HS-27A (cell line): ENCODE data around the gene CGB5.

ENCODE experiments used
- DNase-seq: peaks from one replicate; pipeline ENCODE4 v3.0.0-alpha.2; 2012; ENCODE audit warnings: low read depth, missing footprints

Gene CGB5

DNA sequence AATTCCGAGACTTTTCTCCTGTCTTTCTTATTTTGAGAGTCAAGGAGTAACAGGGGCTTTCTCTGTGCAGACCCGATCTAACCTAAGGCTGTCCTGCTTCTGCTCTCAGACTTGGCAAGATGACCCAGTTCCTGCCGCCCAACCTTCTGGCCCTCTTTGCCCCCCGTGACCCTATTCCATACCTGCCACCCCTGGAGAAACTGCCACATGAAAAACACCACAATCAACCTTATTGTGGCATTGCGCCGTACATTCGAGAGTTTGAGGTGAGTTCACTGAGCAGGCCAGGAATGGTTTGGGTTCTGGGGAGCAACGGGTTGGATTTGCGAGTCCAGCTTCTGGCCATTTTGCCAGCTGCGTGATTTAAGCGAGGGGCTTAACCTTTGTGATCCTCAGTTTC is 42.6 kb downstream of the CGB5 start:
- DNase-seq = no peak

- no peak for DNase-seq
These were observed 47.9 kb downstream of the CGB5 start for GRCh38 chr19:49091391-49092038.

DNA sequence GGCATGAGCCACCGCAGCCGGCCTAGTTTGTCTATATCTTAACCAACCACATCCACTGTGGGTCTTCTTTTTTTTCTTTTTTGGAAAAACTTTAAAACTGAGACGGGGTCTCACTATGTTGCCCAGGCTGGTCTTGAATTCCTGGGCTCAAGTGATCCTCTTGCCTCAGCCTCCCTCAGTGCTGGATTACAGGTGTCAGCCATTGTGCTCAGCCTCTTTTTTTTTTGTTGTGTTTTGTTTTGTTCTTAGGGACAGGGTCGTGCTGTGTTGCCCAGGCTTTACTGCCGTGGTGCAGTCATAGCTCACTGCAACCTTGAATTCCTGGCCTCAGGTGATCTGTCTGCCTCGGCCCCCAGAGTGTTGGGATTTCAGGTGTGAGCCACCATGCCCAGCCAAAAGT is 49.0 kb downstream of the CGB5 start:
- DNase-seq = no peak
